Activated naive CD4-positive, alpha-beta T cell treated with anti-CD3 and anti-CD28 coated beads, Interleukin-2, amount 10 ng/mL, durations not matched to agents 7 days and 5 days (primary cell): ENCODE results near the gene MYOCD.
"Not testable (repeated sequence)": the region's sequence is repeated elsewhere in the genome, so short reads cannot be mapped to it uniquely, and the experiment has no call there.

Source experiments
- CTCF ChIA-PET: fragments of 350-600 bp; sonication (Branson Sonifier 250); formaldehyde crosslinking; loops from one replicate; lab custom pipeline; 2021; ENCODE audit warnings: antibody characterized with exemption; lab: Charles Lee
- DNase-seq: peaks from one replicate; pipeline ENCODE4 v3.0.0-alpha.2; 2020
- H3K27ac Mint-ChIP-seq: one replicate; pipeline ENCODE4 v1.8.0; 2021; ENCODE audit warnings: mild to moderate bottlenecking, moderate library complexity, mixed read lengths
- H3K27me3 Mint-ChIP-seq: one replicate; pipeline ENCODE4 v1.8.0; 2021; ENCODE audit warnings: mild to moderate bottlenecking, mixed read lengths
- H3K36me3 Mint-ChIP-seq: one replicate; pipeline ENCODE4 v1.8.0; 2021; ENCODE audit warnings: mixed read lengths
- H3K4me1 Mint-ChIP-seq: one replicate; pipeline ENCODE4 v1.8.0; 2021; ENCODE audit warnings: mixed read lengths
- H3K4me3 Mint-ChIP-seq: one replicate; pipeline ENCODE4 v1.8.0; 2021; ENCODE audit warnings: mild to moderate bottlenecking, moderate library complexity, mixed read lengths
- H3K9me3 Mint-ChIP-seq: one replicate; pipeline ENCODE4 v1.8.0; 2021; ENCODE audit warnings: mixed read lengths

The MYOCD gene

GRCh38 chr17:12634789-12635414 is 30.8 kb upstream of the MYOCD start:
- Mint-ChIP-seq H3K27ac (no peak overlapping the region), H3K36me3 (peaks cover 1% of the 10 kb centered on the region), H3K4me3 (no peak overlapping the region), H3K27me3 (no peaks in the 10 kb centered on the region), H3K4me1 (no peaks in the 10 kb centered on the region), H3K9me3 (peaks cover 16% of the 10 kb centered on the region)
- no peak for DNase-seq
- CTCF ChIA-PET: no interaction called here

GRCh38 chr17:12635996-12636395 is 29.7 kb upstream of the MYOCD start:
- H3K4me1 Mint-ChIP-seq, H3K4me3 Mint-ChIP-seq, DNase-seq, H3K27ac Mint-ChIP-seq, CTCF ChIA-PET, H3K27me3 Mint-ChIP-seq, H3K36me3 Mint-ChIP-seq: not testable (repeated sequence)
- H3K9me3 Mint-ChIP-seq: peaks cover 14% of the 10 kb centered on the region

- CTCF ChIA-PET: no interaction called here
- no peak overlapping the region for H3K4me3 Mint-ChIP-seq
- no peaks in the 10 kb centered on the region for H3K4me1 Mint-ChIP-seq
- no peak for DNase-seq
- no peak overlapping the region for H3K27ac Mint-ChIP-seq
- H3K9me3 Mint-ChIP-seq: peaks cover 14% of the 10 kb centered on the region
- H3K36me3 Mint-ChIP-seq: peaks cover 1% of the 10 kb centered on the region
- no peaks in the 10 kb centered on the region for H3K27me3 Mint-ChIP-seq
Measured at GRCh38 chr17:12637015-12637414, 28.7 kb upstream of the MYOCD start.

- H3K9me3 Mint-ChIP-seq: peaks cover 10% of the 10 kb centered on the region
- H3K36me3 Mint-ChIP-seq: peaks cover 1% of the 10 kb centered on the region
- no peak overlapping the region for H3K4me3 Mint-ChIP-seq
- CTCF ChIA-PET: no interaction called here
- no peak overlapping the region for H3K27ac Mint-ChIP-seq
- H3K4me1 Mint-ChIP-seq: no peaks in the 10 kb centered on the region
- DNase-seq: no peak
- H3K27me3 Mint-ChIP-seq: no peaks in the 10 kb centered on the region
Measured at GRCh38 chr17:12637745-12638651, 27.7 kb upstream of the MYOCD start.

GRCh38 chr17:12640364-12640763 is 25.3 kb upstream of the MYOCD start:
- no peak for DNase-seq
- peaks cover 1% of the 10 kb centered on the region for H3K36me3 Mint-ChIP-seq
- H3K4me3 Mint-ChIP-seq: no peak overlapping the region
- no peak overlapping the region for H3K27ac Mint-ChIP-seq
- no peaks in the 10 kb centered on the region for H3K4me1 Mint-ChIP-seq
- no peaks in the 10 kb centered on the region for H3K27me3 Mint-ChIP-seq
- peaks cover 2% of the 10 kb centered on the region for H3K9me3 Mint-ChIP-seq
- CTCF ChIA-PET: no interaction called here

GRCh38 chr17:12641084-12641483 is 24.6 kb upstream of the MYOCD start:
- Mint-ChIP-seq H3K27ac (no peak overlapping the region), H3K4me3 (no peak overlapping the region), H3K9me3 (peaks cover 2% of the 10 kb centered on the region), H3K4me1 (no peaks in the 10 kb centered on the region), H3K27me3 (no peaks in the 10 kb centered on the region), H3K36me3 (peaks cover 1% of the 10 kb centered on the region)
- DNase-seq: no peak
- CTCF ChIA-PET: no interaction called here

- Mint-ChIP-seq H3K27ac (no peak overlapping the region), H3K36me3 (peaks cover 1% of the 10 kb centered on the region), H3K4me1 (no peaks in the 10 kb centered on the region), H3K27me3 (no peaks in the 10 kb centered on the region), H3K4me3 (no peak overlapping the region), H3K9me3 (peaks cover 5% of the 10 kb centered on the region)
- CTCF ChIA-PET: no interaction called here
- DNase-seq: no peak
Measured at GRCh38 chr17:12642034-12642433, 23.7 kb upstream of the MYOCD start.

- CTCF ChIA-PET: no interaction called here
- Mint-ChIP-seq H3K27me3 (no peaks in the 10 kb centered on the region), H3K27ac (no peak overlapping the region), H3K4me1 (no peaks in the 10 kb centered on the region), H3K36me3 (no peaks in the 10 kb centered on the region), H3K4me3 (no peak overlapping the region), H3K9me3 (peaks cover 7% of the 10 kb centered on the region)
- no peak for DNase-seq
Measured at GRCh38 chr17:12643822-12644221, 21.9 kb upstream of the MYOCD start.

GRCh38 chr17:12644623-12645022 is 21.1 kb upstream of the MYOCD start:
- Mint-ChIP-seq H3K36me3 (no peaks in the 10 kb centered on the region), H3K9me3 (peaks cover 7% of the 10 kb centered on the region), H3K4me1 (no peaks in the 10 kb centered on the region), H3K27ac (no peak overlapping the region), H3K27me3 (no peaks in the 10 kb centered on the region), H3K4me3 (no peak overlapping the region)
- CTCF ChIA-PET: no interaction called here
- DNase-seq: no peak

- H3K36me3 Mint-ChIP-seq: no peaks in the 10 kb centered on the region
- H3K27ac Mint-ChIP-seq: no peak overlapping the region
- peaks cover 7% of the 10 kb centered on the region for H3K9me3 Mint-ChIP-seq
- no peaks in the 10 kb centered on the region for H3K4me1 Mint-ChIP-seq
- CTCF ChIA-PET: no interaction called here
- no peaks in the 10 kb centered on the region for H3K27me3 Mint-ChIP-seq
- no peak overlapping the region for H3K4me3 Mint-ChIP-seq
- no peak for DNase-seq
Measured at GRCh38 chr17:12646761-12647422, 18.8 kb upstream of the MYOCD start.

GRCh38 chr17:12648498-12648897 is 17.2 kb upstream of the MYOCD start:
- no peak for DNase-seq
- Mint-ChIP-seq H3K4me1 (no peaks in the 10 kb centered on the region), H3K27ac (no peak overlapping the region), H3K9me3 (peaks cover 7% of the 10 kb centered on the region), H3K36me3 (no peaks in the 10 kb centered on the region), H3K4me3 (no peak overlapping the region), H3K27me3 (no peaks in the 10 kb centered on the region)
- CTCF ChIA-PET: no interaction called here

- Mint-ChIP-seq H3K27me3 (no peaks in the 10 kb centered on the region), H3K9me3 (peaks cover 2% of the 10 kb centered on the region), H3K4me1 (no peaks in the 10 kb centered on the region), H3K4me3 (no peak overlapping the region), H3K27ac (no peak overlapping the region), H3K36me3 (no peaks in the 10 kb centered on the region)
- DNase-seq: no peak
- CTCF ChIA-PET: no interaction called here
Measured at GRCh38 chr17:12655936-12656335, 9.8 kb upstream of the MYOCD start.

- Mint-ChIP-seq H3K27me3 (no peaks in the 10 kb centered on the region), H3K36me3 (no peaks in the 10 kb centered on the region), H3K4me1 (no peaks in the 10 kb centered on the region), H3K9me3 (peaks cover 2% of the 10 kb centered on the region), H3K4me3 (no peak overlapping the region), H3K27ac (no peak overlapping the region)
- CTCF ChIA-PET: no interaction called here
- DNase-seq: no peak
Measured at GRCh38 chr17:12656354-12656753, 9.3 kb upstream of the MYOCD start.

GRCh38 chr17:12659500-12659899 is 6.2 kb upstream of the MYOCD start:
- Mint-ChIP-seq H3K4me1 (no peaks in the 10 kb centered on the region), H3K27ac (no peak overlapping the region), H3K4me3 (no peak overlapping the region), H3K27me3 (peaks cover 11% of the 10 kb centered on the region), H3K36me3 (no peaks in the 10 kb centered on the region), H3K9me3 (peaks cover 2% of the 10 kb centered on the region)
- CTCF ChIA-PET: no interaction called here
- no peak for DNase-seq

- no peaks in the 10 kb centered on the region for H3K9me3 Mint-ChIP-seq
- CTCF ChIA-PET: no interaction called here
- H3K27ac Mint-ChIP-seq: no peak overlapping the region
- no peak overlapping the region for H3K4me3 Mint-ChIP-seq
- H3K27me3 Mint-ChIP-seq: peaks cover 45% of the 10 kb centered on the region
- no peak for DNase-seq
- H3K4me1 Mint-ChIP-seq: no peaks in the 10 kb centered on the region
- no peaks in the 10 kb centered on the region for H3K36me3 Mint-ChIP-seq
Measured at GRCh38 chr17:12664252-12664651, 1.4 kb upstream of the MYOCD start.
